GM19324 (cell line): Measurements from ENCODE around the gene TIMM23B.
"Not testable (repeated sequence)": the region's sequence is repeated elsewhere in the genome, so short reads cannot be mapped to it uniquely, and the experiment has no call there.

Source experiments
- ATAC-seq: cut with Tn5 transposase; IDR thresholded peaks from one replicate; pipeline ENCODE4 v1.9.1; 2021; ENCODE audit warnings: mild to moderate bottlenecking, moderate library complexity; ENCODE audit not compliant: unreplicated experiment, low FRiP score

TIMM23B gene

DNA sequence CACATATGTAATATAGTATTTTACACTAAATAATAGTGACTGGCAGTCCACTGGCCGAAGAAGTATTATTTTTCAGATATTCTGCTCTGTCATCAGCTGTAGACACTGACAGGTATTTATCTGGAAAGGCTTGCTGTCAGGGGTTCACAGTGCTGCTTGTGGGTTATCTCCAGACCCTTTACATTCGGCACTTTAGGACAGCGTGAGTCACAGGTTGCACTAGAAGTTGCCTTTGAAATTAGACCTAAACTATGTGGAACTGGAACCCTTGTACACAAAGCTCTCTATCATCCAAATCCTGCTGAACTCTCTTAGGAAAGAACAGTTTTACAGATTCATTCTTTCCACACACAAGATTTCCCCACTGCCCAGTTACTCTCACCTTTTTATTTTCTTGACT lies 30.2 kb downstream of the TIMM23B start:
- ATAC-seq: not testable (repeated sequence)

DNA sequence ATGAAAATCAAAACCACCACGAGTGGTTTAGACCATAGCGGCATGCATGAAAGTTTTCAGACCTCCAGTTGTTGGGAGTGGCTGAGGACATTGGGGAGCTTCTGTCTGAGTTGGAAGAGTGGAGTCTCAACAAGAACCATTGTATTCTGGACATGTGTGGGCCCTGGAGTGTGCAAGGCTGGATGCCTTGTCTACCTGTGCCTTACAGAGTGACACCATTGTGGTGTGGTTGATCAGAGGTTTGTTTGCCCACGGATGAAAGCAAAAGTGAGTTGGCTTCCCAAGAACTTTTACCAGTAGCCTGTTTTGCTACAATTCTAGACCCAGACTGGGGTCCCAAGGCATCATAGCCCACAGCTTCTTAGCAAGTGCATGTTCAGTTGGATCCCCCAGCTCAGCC lies 35.9 kb downstream of the TIMM23B start:
- not testable (repeated sequence) for ATAC-seq

DNA sequence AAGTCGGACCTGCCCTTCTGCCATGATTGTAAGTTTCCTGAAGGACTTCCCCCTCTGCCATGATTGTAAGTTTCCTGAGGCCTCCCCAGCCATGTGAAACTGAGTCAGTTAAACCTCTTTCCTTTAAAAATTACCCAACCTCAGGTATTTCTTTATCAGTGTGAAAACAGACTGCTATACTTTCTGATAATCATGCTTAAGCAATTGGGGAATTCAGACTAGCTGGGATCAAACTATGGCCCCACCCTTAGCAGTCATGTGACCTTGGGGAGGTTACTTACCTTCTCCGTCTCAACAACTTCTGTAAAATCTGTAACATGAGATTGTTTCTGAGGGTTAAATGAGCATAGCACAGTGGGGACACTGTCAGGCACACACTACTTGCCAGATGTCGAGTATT lies 45.4 kb downstream of the TIMM23B start:
- not testable (repeated sequence) for ATAC-seq

GRCh38 chr10:49988376-49988775 lies 46.5 kb downstream of the TIMM23B start, which contains the start of gene AGAP6:
TSS of gene AGAP6 (plus strand) at chr10:49988406. CDS start at chr10:49988716, 310 bp downstream.
- not testable (repeated sequence) for ATAC-seq

DNA sequence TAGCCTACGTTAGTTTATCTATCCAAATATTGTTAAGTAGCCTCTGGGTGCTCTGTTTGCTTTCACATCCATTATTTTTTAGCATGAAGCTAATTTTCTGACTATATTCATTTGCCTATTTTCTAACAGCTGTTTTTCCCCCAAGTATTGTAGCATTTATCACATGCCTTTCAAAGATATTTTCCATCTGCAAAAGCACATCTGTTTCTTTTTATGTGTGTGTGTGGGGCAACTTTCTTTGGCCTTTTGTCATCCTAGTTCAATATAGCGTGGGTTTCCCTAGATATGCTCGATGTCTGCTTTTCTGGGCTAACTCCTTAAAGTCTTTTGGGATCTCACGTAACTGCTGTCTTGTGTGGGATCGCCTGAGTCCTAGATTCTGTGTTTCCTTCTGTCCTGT lies 53.5 kb downstream of the TIMM23B start:
- ATAC-seq: not testable (repeated sequence)

GRCh38 chr10:50014024-50014423 lies 72.2 kb downstream of the TIMM23B start:
- ATAC-seq: not testable (repeated sequence)

GRCh38 chr10:50015596-50016220 lies 73.9 kb downstream of the TIMM23B start:
- ATAC-seq: not testable (repeated sequence)

DNA sequence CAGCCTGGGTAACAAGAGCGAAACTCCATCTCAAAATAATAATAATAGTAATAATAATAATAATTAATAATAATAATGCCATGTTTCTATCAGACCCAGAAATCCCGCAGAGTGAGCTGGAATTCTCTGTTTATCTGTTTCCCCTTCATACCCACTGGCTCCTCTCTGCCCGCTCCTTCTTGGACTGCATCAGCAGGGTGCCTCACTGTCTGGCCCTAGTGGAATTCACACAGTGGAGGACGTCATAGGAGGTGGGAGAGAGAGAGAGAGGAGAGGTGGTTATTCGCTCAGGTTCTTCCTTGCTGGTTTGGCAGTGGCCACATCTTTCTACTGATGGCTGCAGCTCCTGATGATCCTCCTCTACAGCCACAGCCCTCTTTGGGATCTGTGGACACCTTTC lies 75.1 kb downstream of the TIMM23B start:
- not testable (repeated sequence) for ATAC-seq

DNA sequence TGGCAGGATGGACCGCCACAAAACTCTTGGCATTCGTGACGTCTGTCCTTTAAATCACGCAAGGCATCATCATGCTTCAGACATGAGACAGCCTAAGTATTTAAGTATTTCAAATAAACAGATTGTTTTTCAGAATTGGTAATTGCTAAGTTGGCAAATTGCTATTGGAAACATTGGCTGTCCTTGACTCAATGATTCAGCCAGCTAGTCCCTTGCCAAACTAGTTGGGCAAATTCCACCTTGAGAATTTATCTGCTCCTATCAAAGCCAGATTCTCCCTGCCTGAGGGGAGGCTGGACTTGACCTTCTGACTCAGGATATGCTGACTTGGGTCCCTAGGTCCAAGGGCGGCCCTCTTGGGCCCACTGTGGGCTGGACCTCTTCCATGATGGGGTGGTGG lies 75.8 kb downstream of the TIMM23B start:
- ATAC-seq: not testable (repeated sequence)

DNA sequence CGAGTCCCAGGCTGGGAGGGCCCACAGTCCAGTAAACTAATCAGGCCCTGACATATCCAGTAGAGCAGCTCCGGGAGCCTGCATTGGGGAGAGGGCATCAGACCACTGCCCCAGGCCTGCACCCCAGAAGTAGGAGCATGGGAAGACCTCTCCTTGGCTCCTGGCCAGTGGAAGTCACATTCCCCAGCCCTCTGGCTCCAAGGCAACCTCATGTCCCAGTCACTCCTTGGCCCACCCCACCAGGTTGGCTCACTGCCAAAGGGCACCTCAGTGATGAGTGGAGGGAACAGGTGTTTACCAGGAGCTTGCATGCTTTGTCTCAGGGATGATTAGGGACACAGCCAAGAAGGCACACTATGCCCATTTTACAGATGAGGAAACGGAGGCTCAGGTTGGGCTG lies 77.4 kb downstream of the TIMM23B start:
- not testable (repeated sequence) for ATAC-seq

DNA sequence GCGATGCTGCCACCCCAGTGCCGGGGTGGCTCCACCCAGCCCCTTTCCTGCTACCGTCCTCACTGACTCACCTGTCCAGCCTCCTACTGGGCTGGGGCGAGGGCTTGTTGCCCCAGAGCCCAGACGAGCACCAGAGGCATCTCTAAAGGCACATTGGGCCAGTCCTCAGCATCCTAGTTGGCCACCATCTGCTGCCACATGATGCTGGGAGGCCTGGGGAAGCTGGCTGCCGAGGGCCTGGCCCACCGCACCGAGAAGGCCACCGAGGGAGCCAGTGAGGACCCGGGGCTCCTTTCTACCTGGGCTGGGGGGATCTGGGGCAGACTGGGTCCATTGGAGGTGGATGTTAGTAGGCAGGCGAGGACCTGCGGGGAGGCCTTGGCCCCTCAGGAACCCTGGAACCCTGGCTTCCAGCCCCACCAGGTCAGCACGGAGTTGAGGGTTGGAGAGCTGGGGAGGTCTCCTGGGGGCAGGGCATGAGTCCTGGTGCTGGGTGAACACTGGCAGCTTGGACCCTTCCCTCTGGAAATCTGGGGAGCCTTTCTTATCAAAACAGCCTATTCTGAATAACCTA lies 78.7 kb downstream of the TIMM23B start:
- ATAC-seq: not testable (repeated sequence)

GRCh38 chr10:50021646-50022045 lies 79.8 kb downstream of the TIMM23B start:
- no peak for ATAC-seq
